ENCODE data around the gene NRXN2.

The NRXN2 gene

DNA sequence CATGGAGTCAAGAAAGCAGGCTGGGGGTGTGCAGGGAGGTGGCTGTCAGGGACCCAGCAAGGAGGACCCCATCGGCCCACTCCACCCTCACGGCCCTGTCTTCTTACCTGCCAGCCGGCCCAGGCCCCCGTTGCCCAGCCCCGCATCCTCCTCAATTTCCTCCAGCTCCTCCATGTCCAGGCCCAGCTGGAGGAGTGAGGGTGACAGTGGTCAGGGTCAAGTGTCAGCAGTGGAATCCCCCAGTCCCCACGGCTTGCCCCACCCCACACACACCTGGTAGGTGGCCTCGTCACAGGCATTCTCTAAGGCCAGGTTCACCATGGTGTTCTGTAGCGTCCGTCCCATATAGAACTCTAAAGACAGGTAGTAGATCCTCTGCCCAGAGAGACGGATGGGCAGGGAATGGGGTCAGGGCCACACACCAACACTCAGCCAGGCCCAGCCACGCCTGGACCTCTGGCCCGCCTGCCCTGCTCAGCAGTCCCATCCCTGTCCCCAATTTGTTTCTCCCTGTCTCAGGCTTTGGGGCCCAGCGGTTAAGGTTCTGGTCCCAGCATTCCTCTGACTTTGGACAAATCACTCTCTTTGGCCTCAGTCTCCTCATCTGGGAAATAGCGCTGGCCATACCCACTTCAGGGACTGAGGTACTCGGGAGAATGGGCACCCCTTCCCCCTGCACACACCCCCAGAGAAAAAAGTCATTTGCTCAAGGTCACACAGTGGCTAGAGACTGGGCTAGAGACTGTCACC lies 35.5 kb upstream of the NRXN2 start:
- no peak for FAIRE-seq

DNA sequence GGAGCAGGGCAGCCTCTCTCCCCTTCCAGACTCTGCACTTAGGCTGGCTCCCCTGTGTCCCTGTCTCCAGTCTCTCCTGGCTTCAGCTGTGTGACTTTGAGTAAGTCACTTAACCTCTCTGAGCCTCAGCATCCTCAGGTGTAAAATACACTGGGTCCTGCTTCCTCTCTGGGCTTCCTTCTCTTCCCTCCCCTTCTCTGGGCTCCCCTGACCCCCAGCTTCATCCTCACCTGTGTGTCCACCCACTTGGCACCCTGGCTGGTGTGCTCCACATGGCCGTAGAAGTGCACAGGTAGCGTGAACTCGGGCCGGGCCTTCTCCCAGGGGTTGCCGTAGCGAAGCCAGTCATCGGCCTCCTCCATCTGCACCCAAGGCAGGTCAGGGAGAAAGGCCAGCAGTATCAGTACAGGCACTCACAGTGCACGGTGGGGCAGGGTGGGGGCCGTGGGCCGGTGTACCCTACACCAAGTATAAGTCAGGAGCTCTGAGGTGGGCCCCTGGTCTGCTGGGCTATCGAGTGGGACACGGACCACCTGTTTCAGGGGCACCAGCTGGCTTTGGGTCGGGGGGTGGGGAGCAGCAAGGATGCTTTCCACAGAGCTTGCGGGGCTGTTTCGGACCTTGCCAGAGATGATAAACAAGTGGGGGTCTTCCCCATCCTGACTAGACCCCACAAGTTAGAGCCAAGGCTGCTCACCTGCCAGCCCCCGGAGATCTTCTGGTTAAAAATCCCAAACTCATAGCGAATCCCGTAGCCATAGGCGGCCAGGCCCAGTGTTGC lies 34.7 kb upstream of the NRXN2 start:
- FAIRE-seq = no peak

DNA sequence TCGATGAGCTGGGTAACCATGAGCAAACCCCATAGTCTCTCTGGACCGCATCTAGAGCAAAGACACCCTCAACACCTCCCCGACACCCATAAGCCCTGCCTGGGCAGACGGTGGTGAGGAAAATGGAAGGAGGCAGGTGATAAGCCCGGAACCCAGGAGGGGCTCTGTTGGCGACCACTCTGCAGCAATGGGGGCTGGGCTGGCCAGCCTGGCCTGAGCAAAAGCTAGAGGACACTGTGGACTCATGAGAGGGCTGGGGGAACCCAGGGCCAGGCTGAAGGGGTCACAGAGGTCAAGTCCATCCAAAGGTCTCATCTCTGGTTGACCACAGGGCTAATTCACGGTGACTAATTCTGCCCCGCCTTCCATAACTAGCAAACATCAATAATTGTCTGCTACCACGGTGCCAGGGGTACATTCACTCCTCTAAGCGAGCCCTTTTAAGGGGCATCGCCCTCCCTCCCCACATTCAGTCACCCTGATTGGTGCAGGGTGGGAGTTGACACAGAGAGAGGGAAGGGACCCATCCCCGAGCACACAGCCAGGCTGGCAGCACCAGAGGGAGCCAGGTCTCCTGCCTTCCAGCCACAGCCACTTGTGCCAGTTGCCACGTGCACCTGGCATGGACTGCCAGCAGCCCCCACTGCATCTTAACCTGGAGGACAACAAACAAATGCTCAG lies 32.8 kb upstream of the NRXN2 start:
- no peak for FAIRE-seq

DNA sequence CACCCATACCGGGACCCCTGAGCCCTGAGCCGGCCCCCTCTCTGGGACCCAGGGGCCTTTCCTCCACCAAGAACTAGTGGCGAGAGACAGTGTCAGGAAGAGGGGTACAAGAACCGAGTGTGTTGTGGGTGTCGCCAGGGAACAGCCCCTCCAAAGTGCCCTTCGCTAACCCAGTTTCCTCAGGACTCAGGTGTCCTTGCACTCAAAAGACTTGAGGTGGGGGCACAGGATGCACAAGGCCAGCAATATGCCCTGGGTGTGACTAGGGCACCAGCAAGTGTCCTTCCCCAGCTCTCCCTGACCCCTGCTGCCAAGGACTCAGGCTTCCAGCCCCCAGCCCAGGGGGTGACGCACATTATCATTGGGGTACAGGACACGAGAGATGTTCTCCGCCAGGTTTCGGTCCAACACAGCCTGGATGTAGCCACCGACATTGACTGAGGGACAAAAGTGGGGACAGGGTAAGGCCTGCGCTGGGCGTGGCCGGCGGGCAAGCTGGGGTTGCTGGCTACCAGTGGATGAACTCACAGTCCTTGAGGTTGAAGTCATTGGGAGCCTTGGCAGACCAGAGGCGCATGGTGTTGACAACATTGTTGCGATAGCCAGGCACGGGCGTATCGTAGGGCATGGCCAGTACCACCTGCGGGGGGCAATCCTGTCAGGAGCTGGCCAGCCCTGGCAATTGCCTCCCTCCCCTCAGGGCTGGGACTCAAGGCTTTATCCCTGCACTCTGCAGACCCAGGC lies 32.1 kb upstream of the NRXN2 start:
- FAIRE-seq = no peak

DNA sequence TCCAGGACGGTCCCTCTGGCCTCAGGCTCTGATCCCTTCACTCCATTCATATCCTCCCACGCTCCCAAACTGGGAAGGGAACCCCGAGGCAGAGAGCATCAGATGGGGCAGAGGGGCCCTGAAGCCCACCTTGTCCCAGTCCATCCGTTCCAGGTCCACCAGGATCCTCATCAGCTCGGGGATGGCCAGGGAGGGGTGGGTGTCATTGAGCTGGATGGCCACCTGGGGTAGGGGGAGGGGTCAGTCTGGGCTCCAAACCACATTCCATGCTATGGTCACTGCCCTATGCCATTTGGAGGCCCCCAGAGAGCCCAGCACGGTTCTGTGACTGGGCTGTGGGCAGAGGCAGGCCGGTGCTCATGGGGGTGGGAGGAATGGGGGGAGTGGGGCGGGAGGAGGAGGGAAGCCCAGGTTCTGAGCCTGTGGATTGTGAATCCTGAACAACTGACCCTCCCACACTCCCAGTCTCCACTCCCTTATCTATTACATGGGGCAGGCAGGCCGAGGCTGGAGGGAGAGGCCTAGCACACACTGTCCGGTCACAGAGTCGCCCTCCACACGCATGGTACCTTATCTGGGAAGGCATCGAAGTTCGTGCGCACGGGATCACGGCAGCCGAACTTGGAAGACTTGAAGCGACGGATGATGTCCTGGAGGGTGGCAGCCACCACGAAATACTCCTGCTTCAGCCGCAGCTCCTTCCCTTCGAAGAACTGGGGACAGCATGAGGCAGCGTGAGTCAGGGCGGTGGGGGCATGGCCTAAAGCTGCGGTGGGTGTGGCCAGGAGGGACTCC lies 31.3 kb upstream of the NRXN2 start:
- no peak for FAIRE-seq

DNA sequence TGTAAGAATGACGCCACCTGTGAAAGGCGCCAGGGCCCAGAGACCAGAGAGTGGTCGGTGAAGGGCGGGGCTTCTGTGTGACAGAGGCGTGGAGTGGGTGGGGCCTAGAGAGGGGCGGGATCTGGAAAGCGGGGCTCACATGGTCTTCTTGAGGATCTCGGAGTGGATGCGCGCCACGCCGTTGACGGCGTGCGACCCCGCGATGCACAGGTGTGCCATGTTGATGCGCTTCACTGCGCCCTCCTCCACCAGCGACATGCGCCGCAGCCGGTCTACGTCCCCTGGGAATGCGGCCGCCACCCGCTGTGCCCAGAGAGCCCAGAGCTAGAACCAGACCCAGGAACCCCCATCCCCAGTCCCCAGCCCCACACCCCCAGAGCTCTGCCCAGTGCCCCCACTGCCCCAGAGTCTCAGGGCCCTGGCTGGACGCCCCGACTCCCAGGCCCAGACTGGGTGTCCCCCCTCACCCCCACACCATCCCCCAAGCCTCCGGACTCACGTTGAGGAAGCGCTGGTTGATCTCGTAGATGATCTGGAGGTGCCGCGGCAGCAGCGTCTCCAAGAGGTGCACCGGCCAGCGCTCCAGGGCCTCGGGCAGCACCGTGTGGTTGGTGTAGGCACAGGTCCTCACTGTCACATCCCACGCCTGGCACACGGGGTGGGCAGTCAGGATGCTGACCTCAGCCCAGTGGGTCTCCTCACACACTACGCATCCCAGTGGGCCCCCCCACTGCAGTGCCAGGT lies 30.6 kb upstream of the NRXN2 start:
- FAIRE-seq = no peak

DNA sequence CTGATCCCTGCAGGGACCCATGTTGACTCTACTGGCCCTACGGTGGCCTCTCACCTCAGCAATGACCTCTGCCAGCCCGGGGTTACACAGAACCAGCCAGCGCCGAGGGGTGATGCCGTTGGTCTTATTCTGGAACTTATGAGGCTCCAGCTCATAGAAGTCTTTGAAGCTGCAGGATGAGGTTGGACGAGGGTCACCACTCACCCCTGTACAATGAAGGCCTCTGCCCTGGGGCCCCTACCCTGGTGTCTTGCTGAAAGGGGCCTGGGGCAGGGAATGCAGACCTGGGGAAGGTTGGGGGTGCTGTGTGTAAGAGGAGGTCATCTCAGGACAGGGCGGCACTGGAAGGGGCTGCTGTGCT lies 30.0 kb upstream of the NRXN2 start:
- no peak for FAIRE-seq

DNA sequence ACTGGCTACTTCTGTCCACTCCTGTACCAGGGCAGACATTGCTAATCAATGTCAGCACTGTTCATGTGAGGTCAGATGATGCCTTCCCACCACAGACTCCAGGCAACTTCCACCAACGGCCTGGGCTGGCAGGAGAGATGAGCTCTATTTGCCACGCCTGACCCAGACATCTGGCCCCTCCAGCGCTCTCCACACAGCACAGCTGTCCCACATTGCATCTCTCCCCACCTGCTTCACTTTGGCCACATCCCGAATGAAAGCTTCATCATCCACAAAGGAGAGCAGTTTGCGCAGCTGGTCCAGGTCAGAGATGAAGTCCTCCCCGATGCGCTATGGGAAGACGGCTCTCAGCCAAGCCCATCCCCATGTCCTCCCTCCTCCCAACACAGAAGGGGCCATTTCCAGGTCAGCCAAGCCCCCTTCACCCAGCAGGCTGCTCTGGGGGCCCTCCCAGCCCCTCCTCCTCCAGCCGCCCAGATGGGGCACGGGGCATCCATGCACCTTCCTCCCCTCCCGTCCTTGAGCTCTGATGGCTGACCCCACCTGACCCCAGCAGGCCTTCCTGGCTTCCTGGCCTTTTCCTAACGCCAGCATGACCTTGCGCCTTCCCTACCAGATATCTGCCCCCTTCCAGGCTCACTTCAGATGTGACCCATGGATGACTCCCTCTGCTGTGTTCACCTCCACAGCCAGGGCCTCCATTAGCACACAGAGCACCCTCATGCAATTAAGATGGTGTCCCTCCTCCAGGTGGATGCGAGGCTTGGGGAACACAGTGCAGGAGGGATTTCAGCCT lies 29.4 kb upstream of the NRXN2 start:
- no peak for FAIRE-seq

DNA sequence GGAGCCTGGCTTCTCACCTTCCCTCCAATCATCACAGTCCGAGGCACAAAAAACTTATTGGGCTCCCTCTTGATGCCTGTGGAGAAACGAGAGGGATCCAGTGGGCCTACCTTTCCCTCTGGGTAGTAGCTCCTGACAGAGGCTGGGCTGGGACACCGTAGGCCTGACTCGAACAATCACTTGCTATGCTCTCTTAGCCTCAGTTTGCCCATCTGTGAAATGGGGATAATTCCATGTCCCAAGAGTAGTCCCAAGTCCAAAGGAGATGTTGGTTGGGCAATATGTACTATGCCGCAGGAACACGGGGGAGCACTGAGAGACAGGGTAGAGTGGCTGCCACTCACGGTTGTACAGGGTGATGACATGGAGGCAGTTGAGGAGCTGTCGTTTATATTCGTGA lies 28.6 kb upstream of the NRXN2 start:
- FAIRE-seq = no peak

DNA sequence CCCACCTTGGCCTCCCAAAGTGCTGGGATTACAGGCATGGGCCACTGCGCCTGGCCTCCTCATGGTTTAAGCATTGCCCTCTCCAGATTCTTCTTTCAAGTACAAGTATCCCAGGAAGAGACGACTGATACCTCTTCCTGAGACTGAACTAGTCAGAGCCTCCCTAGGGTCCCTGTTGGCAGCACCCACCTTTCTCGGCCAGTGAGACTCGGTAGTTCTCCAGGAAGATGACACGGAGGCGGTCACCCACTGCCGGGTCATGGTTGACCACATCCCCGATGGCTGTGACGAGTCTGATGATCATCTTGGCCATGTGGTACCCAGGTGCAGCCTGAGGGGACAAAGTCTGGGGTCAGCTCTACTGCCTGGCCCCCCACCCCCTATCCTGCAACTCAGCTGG lies 28.1 kb upstream of the NRXN2 start:
- FAIRE-seq = no peak

DNA sequence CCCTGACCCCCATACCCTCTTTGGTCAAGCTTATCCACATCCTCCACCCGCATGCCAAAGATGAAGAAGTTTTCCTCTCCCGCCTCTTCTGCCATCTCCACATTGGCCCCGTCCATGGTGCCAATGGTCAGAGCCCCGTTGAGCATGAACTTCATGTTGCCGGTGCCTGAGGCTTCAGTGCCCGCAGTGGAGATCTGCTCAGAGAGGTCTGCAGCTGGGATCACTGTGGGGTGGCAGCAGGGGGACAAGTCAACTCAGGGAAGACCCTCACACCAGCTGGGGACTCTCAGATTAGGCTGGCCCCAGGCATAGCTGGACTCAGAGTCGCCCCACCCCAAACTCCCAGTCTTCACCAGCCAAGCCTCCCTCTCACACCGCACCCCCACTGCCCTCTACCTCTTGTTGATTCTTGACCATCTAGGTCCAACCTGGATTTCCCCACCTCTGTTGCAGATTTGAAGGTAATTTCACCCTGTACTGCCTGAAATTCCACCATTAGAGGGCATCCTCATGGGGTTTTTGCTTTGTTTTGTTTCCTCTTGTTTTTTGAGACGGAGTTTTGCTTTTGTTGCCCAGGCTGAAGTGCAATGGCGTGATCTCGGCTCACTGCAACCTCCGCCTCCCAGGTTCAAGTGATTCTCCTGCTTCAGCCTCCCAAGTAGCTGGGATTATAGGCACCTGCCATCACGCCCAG lies 27.5 kb upstream of the NRXN2 start:
- FAIRE-seq = no peak

DNA sequence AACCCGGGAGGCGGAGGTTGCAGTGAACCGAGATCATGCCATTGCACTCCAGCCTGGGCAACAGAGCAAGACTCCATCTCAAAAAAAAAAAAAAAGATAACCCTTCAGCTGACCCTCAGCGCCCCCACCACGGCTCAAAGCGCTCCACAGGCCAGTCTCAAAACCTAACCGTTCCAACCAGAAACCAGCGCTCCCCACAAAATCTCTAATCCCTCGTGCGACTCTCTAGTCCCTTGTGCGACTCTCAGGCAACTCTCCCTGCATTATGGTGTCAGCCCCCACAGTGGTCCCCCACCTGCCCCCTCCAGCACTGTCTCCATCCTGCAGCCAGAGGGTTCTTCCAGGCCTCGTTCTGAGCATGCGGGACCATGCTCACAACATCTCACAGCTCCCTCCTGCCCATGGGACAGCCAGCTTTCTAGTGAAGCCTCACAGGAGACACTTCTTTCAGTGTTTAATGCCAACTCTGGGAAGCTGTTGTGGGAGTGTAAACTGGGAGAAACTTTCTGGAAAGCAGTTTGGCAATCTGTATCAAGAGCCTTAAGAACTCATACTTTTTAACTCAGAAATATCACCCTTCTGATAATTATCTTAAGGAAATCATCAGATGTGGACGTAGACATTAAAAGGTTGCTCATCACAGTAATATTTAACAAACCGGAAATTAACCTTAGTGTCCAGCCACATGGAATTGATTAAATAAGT lies 25.1 kb upstream of the NRXN2 start:
- FAIRE-seq = no peak

DNA sequence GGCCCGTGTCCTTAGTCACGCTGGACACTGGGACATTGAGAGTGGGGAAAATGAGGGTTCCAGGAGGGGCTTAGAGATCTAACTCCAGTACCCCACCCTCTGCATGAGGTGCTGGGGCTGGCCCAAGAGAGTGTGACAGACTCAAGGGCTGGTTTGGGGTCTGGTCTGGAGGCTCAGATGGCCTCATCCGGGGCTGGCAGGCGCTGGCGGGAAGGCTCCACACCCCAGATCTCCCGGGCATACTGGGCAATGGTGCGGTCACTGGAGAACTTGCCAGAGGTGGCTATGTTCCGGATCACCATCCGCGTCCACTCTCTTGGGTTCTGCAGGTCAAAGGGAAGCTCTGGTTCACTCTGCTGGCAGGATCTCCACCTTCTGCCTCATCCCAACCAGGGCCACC lies 23.5 kb upstream of the NRXN2 start:
- FAIRE-seq = no peak

DNA sequence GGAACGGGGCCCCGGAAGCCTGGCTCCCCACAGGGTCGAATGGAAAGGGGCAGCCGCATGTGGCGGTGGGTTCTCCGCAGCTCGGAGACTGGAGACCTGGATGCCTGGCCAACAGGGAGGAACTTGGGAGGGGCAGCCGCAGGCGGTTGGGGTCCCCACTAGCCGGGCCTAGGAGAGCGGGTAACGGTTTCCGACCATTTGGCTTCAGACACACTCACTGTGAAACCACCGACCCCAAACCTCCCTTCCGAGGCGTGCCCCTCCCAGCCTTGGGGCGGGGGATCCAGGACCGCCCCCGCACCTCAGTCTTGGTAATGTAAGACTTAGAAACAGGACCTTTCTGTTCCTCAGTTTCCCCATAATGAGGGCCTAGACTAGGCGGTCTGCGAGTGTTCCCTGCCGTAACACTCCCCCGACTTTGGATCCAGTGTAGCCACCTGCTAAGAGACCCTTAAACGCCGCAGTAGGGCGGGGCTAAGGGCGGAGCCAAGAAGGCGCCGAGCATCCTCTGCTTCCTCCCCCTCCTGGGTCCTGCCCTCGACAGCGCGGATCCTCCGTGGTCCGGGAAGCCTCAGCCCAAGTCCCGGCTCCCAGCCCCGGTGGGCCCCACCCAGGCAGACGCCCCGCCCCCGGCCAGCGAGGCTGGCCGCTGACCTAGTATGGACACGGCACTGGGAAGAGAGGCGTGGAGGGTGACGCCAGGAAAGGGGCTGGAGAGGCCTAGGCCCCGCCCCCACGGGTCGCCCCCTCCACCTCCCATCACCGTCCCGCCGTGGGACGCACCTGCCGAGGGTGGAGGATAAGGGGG lies 22.7 kb upstream of the NRXN2 start:
- no peak for FAIRE-seq

DNA sequence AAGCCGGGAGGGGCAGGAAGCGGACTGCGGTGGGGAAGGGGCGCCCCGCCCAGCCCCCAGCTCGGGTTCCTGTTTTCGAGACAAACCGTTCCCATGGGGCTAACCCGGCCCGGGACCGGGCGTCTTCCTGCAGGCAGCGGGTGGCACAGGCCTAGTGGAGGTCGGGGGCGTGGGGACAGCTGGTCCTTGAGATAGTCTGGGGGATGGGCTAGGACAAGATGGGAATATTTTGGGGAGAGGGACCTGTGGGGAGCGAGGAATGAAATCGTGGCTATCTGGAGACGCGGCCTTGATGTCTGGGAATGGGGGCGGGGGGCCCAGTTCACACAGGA lies 22.2 kb upstream of the NRXN2 start:
- no peak for FAIRE-seq

DNA sequence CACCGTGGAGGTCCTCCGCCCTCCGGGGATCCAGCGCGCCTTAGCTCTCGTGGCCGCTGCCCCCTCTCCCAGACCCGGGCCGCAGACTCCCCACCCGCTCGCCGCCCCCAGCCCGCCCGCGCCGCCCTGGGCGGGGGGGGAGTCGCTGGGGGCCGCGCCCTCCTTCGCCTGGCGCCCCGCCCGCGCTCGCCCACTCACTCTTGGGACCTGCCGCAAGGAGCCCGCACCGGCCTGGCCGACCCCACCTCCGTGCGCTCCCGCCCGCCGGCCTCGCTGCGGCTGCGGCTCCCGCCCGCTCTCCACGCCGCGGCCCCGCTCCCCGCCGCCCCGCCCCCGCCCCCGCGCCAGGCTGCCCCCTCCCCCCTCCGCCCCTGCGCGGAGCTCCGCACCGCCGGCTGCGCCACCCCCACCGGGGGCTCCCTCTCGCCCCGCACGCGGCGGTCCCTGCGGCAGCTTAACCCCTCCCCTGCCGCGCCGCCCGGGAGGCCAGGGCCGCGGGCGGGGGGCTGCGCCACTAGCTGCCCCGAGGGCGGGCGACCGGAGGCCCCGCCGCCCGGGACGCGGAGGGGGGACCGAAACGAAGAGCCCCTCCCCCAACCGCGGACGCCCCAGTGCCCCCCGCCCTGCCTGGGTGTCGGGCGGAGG lies 21.7 kb upstream of the NRXN2 start:
- FAIRE-seq = no peak

DNA sequence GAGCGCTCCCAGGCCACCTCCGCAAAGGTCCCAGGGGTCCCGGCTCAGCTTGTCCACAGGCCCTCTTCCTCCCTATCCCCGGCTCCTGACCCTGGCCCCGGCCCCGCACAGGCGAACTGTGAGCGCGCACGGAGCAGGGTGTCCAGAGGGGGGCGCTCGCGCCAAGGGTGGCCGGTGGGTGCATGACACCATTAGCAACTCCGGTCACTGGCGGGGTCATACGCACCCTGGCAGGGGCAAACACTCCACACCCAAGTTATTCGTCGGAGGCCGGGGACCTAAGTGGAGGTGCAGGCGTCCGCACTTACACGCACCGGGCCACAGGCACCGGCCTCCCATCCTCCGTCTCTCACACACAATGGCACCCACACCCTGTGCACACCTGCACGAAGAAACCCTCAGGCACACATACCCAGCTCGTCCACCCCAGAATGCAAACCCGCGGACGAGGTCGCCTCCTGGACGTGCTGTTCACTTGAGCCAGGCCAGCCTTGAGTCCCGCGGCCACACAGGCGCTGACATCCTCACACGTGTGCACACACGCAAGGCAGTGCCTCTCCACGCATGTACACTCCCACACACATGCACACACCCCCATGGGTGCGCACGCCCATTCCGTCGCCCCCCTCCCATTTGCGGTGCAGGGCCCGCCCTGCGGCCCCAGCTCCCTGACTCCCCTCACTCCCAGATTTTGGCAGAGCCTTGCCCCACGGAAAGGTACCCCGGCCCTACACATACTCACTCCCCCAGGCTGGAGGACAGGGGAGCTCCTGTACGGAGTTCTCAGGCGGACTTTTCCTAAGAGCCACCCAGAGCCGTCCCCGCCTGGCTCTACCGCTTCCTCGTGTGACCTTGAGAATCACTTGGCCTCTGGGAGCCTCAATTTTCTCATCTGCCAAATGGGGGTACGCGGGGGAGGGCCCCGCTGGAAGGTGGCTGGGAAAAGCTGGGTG lies 20.9 kb upstream of the NRXN2 start, which contains the start of gene RASGRP2:
Gene RASGRP2, minus strand, starts transcription at position 552 of the 953 bp plus-strand sequence. CDS start 1,276 bp downstream, outside the sequence.
- FAIRE-seq = no peak

Measured in A204.1 (cell line).